WTC11 (cell line): ENCODE measurements around the gene CAPN9. TPM values are rescaled to one million over a fixed set of nuclear protein-coding genes. Genes with fewer than 3 reads are reported as not detected.

ENCODE experiments used
- ATAC-seq: fragments of 200-7000 bp; cut with Tn5 transposase; 2 replicates; pipeline ENCODE4 v1.10.0; 2021; ENCODE audit warnings: mild to moderate bottlenecking, moderate library complexity
- CTCF ChIA-PET: fragments of 300-600 bp; sonication (Branson Sonifier 250); formaldehyde crosslinking; loops from one replicate; lab custom pipeline; 2021; ENCODE audit warnings: antibody characterized with exemption; lab: Charles Lee
- POLR2A ChIA-PET: fragments of 350-600 bp; sonication (Branson Sonifier 250); formaldehyde crosslinking; loops from one replicate; lab custom pipeline; 2021; ENCODE audit warnings: antibody characterized with exemption; lab: Charles Lee
- DNase-seq: peaks from one replicate; pipeline ENCODE4 v3.0.0; 2021; ENCODE audit warnings: low spot score
- H3K27ac Mint-ChIP-seq: 2 replicates; pipeline ENCODE4 v1.8.0; 2021; ENCODE audit warnings: mixed read lengths
- H3K27me3 Mint-ChIP-seq: 2 replicates; pipeline ENCODE4 v1.8.0; 2021; ENCODE audit warnings: low read depth, mild to moderate bottlenecking, moderate library complexity, mixed read lengths
- H3K36me3 Mint-ChIP-seq: 2 replicates; pipeline ENCODE4 v1.8.0; 2021; ENCODE audit warnings: mixed read lengths
- H3K4me1 Mint-ChIP-seq: 2 replicates; pipeline ENCODE4 v1.8.0; 2022; ENCODE audit warnings: mixed read lengths
- H3K4me3 Mint-ChIP-seq: 2 replicates; pipeline ENCODE4 v1.8.0; 2021; ENCODE audit warnings: mild to moderate bottlenecking, moderate library complexity, mixed read lengths
- H3K9me3 Mint-ChIP-seq: 2 replicates; pipeline ENCODE4 v1.8.0; 2021; ENCODE audit warnings: mixed read lengths
- AR ChIP-seq: fragments of 250-450 bp; sonication (Bioruptor Pico); IDR thresholded peaks from 2 replicates; pipeline ENCODE4 v1.9.0; 2021; ENCODE audit warnings: mild to moderate bottlenecking
- ATF2 ChIP-seq: sonication (generic); formaldehyde crosslinking; IDR thresholded peaks from 2 replicates; pipeline ENCODE4 v1.8.1; 2022; ENCODE audit warnings: low read depth, missing genetic modification reagents, borderline replicate concordance
- ATF3 ChIP-seq: sonication (generic); formaldehyde crosslinking; conservative IDR thresholded peaks from 2 replicates; pipeline ENCODE4 v1.8.1; 2022; ENCODE audit warnings: mild to moderate bottlenecking, missing genetic modification reagents
- CREM ChIP-seq: sonication (generic); formaldehyde crosslinking; IDR thresholded peaks from 2 replicates; pipeline ENCODE4 v1.8.1; 2022; ENCODE audit warnings: mild to moderate bottlenecking, missing genetic modification reagents, moderate library complexity
- EMX1 ChIP-seq: fragments of 250-450 bp; sonication (Bioruptor Pico); IDR thresholded peaks from 2 replicates; pipeline ENCODE4 v1.8.0; 2021; ENCODE audit warnings: mild to moderate bottlenecking
- ERG ChIP-seq: fragments of 250-450 bp; sonication (Bioruptor Pico); IDR thresholded peaks from 2 replicates; pipeline ENCODE4 v1.8.0; 2021; ENCODE audit warnings: mild to moderate bottlenecking
- IRF1 ChIP-seq: sonication (generic); formaldehyde crosslinking; IDR thresholded peaks from 2 replicates; pipeline ENCODE4 v1.8.0; 2023; ENCODE audit warnings: missing genetic modification reagents
- MLX ChIP-seq: sonication (generic); formaldehyde crosslinking; IDR thresholded peaks from 2 replicates; pipeline ENCODE4 v1.8.1; 2023; ENCODE audit warnings: mild to moderate bottlenecking, missing genetic modification reagents, moderate library complexity
- NFATC4 ChIP-seq: fragments of 250-450 bp; sonication (Bioruptor Pico); IDR thresholded peaks from 2 replicates; pipeline ENCODE4 v1.9.0; 2021; ENCODE audit warnings: mild to moderate bottlenecking
- NR2C2 ChIP-seq: sonication (generic); formaldehyde crosslinking; IDR thresholded peaks from 2 replicates; pipeline ENCODE4 v1.8.0; 2022; ENCODE audit warnings: mild to moderate bottlenecking, missing genetic modification reagents
- NR3C1 ChIP-seq: sonication (generic); formaldehyde crosslinking; conservative IDR thresholded peaks from 2 replicates; pipeline ENCODE4 v1.8.1; 2023; ENCODE audit warnings: low read depth, mild to moderate bottlenecking, missing genetic modification reagents
- OVOL2 ChIP-seq: fragments of 250-450 bp; sonication (Bioruptor Pico); IDR thresholded peaks from 2 replicates; pipeline ENCODE4 v1.9.0; 2021; ENCODE audit warnings: mild to moderate bottlenecking, borderline replicate concordance
- STAT6 ChIP-seq: sonication (generic); formaldehyde crosslinking; conservative IDR thresholded peaks from 2 replicates; pipeline ENCODE4 v1.8.1; 2023; ENCODE audit warnings: mild to moderate bottlenecking, low read depth, missing genetic modification reagents, moderate library complexity
- TP53 ChIP-seq: sonication (generic); formaldehyde crosslinking; IDR thresholded peaks from 2 replicates; pipeline ENCODE4 v1.8.1; 2023; ENCODE audit warnings: mild to moderate bottlenecking, missing genetic modification reagents
- ZBTB43 ChIP-seq: sonication (generic); formaldehyde crosslinking; IDR thresholded peaks from 2 replicates; pipeline ENCODE4 v1.8.1; 2023; ENCODE audit warnings: mild to moderate bottlenecking, missing genetic modification reagents
- ZNF416 ChIP-seq: fragments of 250-450 bp; sonication (Bioruptor Pico); IDR thresholded peaks from 2 replicates; pipeline ENCODE4 v1.9.0; 2021; ENCODE audit warnings: mild to moderate bottlenecking, inconsistent platforms
- ZNF532 ChIP-seq: fragments of 250-450 bp; sonication (Bioruptor Pico); IDR thresholded peaks from 2 replicates; pipeline ENCODE4 v1.9.0; 2021; ENCODE audit warnings: mild to moderate bottlenecking, borderline replicate concordance
- ZNF671 ChIP-seq: fragments of 250-450 bp; sonication (Bioruptor Pico); IDR thresholded peaks from 2 replicates; pipeline ENCODE4 v1.8.0; 2021; ENCODE audit warnings: mild to moderate bottlenecking
- total RNA-seq: library from RNA; stranded (reverse); gene quantifications from 3 replicates; pipeline ENCODE4 v1.2.3, GENCODE V29; 2021

Gene CAPN9
- total RNA-seq, 1 experiment from 2014 or later: not detected

GRCh38 chr1:230785636-230786384 is 38.6 kb downstream of the CAPN9 start:
- ChIA-PET CTCF (no interaction called here), POLR2A (no interaction called here)
- no peak for TF ChIP-seq ERG (CRISPR knock-in tag)
- Mint-ChIP-seq H3K36me3 (no peaks in the 10 kb centered on the region), H3K4me1 (peaks cover 5% of the 10 kb centered on the region), H3K27me3 (no peaks in the 10 kb centered on the region; the same call in 1 of the 2 replicates), H3K4me3 (no peak overlapping the region), H3K27ac (no peak overlapping the region), H3K9me3 (no peaks in the 10 kb centered on the region)
- ATAC-seq (no peak), DNase-seq (no peak)

- no peak for ATAC-seq
- Mint-ChIP-seq H3K9me3 (no peaks in the 10 kb centered on the region), H3K27me3 (no peaks in the 10 kb centered on the region; the same call in 1 of the 2 replicates), H3K36me3 (no peaks in the 10 kb centered on the region), H3K27ac (no peak overlapping the region), H3K4me3 (no peak overlapping the region), H3K4me1 (peaks cover 5% of the 10 kb centered on the region)
- DNase-seq: no peak
- CTCF ChIA-PET: no interaction called here
- POLR2A ChIA-PET: no interaction called here
- no peak for TF ChIP-seq ATF2 (CRISPR knock-in tag)
- no peak for TF ChIP-seq ZNF671 (CRISPR knock-in tag)
- no peak for TF ChIP-seq OVOL2 (CRISPR knock-in tag)
- TF ChIP-seq TP53: no peak
- no peak for TF ChIP-seq IRF1 (CRISPR knock-in tag)
- TF ChIP-seq AR (CRISPR knock-in tag): no peak
- no peak for TF ChIP-seq NR2C2 (CRISPR knock-in tag)
- TF ChIP-seq CREM: no peak
- no peak for TF ChIP-seq ZNF416
- TF ChIP-seq NFATC4: no peak
- no peak for TF ChIP-seq ZBTB43
- no peak for TF ChIP-seq ZNF532 (CRISPR knock-in tag)
- TF ChIP-seq EMX1: no peak
- TF ChIP-seq NR3C1: no peak
- TF ChIP-seq MLX (CRISPR knock-in tag): no peak
- TF ChIP-seq STAT6: no peak
- TF ChIP-seq ATF3: no peak
Measured at GRCh38 chr1:230786385-230786753, 39.2 kb downstream of the CAPN9 start.
